HG03520 (cell line): ENCODE results near the gene CD34.

ENCODE experiments used
- ATAC-seq: cut with Tn5 transposase; IDR thresholded peaks from one replicate; pipeline ENCODE4 v1.9.1; 2021; ENCODE audit warnings: mild to moderate bottlenecking, moderate library complexity; ENCODE audit not compliant: unreplicated experiment

The CD34 gene

GRCh38 chr1:207836591-207837347 is 74.2 kb downstream of the CD34 start:
- no peak for ATAC-seq

GRCh38 chr1:207835958-207836357 is 75.0 kb downstream of the CD34 start:
- no peak for ATAC-seq

- ATAC-seq = no peak
Observed at GRCh38 chr1:207833956-207834660, 76.8 kb downstream of the CD34 start.

GRCh38 chr1:207833381-207833780 is 77.5 kb downstream of the CD34 start:
- no peak for ATAC-seq

GRCh38 chr1:207832796-207833195 is 78.1 kb downstream of the CD34 start:
- no peak for ATAC-seq

- ATAC-seq = peak; percentile 83
Observed at GRCh38 chr1:207831517-207832327, 79.2 kb downstream of the CD34 start.
